T-helper 2 cell treated with Interferon-gamma antibody and Interleukin-4, amounts not matched to agents 100 ng/mL and 5 ng/mL, for 36 hours (primary cell): ENCODE measurements around the gene NINJ1. TPM values are rescaled to one million over a fixed set of nuclear protein-coding genes. Genes with fewer than 3 reads are reported as not detected.

Experiments
- intact Hi-C: fragments of 100-400 bp; cut with micrococcal nuclease; formaldehyde crosslinking; loops from one replicate; pipeline ENCODE4 v1.15.1; 2023
- total RNA-seq: library from RNA; stranded (reverse); gene quantifications from 2 replicates; pipeline ENCODE4 v1.2.3, GENCODE V29; 2022

NINJ1 gene
- total RNA-seq, 1 donor from 2014 or later: 28.9 TPM

DNA sequence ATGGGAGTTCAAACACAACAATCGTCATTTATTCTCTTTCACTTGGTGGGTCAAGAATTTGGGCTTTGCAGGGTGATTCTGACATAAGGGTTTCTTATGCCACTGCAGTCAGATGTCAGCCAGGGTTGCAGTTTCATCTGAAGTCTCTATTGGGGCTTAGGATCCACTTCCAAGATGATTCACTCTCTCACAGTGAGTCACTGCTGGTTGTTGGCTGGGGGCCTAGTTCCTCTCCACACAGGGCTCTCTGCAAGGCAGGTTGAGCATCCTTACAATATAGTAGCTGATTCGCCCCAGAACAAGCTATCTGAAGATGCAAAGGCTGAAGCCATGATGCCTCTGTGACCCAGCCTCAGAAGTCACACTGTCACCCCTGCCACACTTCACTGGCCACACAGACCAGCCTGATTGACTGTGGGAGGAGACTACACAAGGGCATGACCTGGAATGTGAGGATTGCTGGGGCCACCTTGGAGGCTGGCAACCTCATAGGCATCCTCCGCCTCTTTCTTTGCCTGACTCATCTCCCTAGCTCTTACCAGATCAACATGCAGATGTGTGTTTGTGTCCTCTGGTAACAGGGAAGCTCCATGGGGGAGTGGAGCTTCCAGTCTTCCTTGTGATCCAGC is 42.5 kb downstream of the NINJ1 start:
- intact Hi-C loops: no loop called here

DNA sequence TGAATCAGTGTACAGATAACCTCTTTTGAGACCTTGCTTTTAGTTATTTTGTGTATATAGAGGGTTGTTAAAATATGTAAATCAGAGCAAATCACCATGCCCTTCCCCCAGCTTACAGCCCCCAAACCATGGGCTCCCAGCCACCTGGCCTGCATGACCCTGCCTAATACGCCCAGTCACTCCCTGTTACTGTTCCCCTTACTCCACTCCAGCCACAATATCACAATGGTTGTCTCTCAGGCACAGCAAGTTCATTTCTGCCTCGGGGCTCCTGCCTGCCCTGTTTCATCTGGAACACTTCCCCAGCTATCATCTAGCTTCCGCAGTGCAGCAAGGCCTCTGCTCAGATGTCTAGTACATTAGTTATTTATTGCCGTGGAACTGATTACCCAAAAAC is 43.0 kb downstream of the NINJ1 start:
- intact Hi-C loops: no loop called here

DNA sequence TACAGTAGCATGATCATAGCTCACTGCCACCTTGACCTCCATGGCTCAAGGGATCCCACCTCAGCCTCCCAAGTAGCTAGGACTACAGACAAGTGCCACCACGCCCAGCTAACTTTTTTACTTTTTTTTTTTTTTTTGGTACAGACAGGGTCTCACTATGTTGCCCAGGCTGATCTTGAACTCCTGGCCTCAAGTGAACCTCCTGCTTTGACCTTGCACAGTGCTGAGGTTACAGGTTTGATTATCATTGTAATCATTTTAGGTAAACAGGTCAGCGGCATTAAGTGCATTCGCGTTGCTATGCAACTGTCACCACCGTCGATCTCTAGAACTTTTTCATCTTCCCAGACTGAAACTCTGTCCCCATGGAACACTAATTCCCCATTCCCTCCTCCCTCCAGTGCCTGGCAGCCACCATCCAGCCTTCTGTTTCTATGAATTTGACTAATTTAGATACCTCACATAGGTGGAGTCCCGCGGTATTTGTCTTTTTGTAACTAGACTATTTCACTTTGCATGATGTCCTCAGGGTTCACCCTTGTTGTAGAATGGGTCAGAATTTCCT is 43.9 kb downstream of the NINJ1 start:
- intact Hi-C loops: no loop called here

DNA sequence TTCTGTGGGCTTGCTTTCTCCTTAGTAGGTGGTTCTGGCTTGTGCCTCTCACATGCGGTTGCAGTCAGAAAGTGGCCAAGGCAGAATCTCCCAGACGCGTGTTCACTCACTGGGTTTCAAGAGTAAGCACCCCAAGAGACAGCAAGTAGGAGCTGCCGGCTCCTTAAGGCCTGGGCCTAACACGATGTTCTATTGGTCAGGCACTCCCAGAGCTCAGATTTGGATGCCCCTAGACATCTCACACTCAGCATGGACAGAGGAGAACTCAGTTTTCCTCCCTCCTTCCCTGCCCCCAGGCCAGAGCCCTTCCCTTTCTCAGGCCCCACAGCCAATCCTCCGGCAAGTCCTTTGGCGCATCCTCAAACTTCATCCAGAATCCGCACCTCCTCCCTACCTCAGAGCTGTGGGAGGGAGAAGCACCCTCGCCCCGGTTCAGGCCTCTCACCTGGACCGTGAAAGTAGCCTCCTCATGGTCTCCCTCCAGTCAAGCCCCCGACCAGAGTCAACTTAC is 44.5 kb downstream of the NINJ1 start:
- intact Hi-C loops: no loop called here

DNA sequence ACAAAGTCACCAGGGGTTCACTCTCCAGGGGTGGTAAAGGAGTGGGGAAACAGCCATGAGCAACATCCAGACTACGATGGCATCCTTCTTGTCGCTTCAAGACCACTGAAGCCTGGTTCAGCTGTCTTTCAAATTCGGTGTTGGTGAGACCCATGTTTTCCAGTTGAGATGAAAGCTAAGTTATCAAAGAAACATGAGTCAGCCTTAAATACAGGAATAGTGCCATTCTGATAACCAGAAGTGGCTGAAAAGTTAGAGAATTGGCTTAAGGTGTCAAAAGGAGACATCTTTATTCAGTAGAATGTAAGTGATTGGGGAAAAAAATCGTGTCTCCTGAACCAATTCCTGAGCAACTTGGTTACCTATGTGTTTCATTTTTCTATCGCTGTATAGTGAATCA is 45.0 kb downstream of the NINJ1 start:
- intact Hi-C loops: no loop called here

DNA sequence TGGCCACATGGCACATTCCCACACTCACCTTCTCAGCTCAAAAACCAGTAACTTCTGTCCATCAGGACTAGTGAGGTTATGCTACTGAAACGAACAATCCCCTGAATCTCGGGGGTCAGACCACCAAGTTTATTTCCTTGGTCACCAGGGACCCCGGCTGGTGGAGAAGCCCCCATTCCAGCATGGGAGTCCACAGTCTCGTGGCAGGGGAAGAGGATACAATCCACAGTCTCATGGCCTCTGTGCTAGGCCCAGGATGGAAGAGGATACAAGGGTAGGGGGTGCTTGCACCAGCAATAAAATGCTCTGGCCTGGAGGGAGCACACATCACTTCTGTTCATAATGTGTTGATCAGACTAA is 45.4 kb downstream of the NINJ1 start:
- intact Hi-C loops: no loop called here

DNA sequence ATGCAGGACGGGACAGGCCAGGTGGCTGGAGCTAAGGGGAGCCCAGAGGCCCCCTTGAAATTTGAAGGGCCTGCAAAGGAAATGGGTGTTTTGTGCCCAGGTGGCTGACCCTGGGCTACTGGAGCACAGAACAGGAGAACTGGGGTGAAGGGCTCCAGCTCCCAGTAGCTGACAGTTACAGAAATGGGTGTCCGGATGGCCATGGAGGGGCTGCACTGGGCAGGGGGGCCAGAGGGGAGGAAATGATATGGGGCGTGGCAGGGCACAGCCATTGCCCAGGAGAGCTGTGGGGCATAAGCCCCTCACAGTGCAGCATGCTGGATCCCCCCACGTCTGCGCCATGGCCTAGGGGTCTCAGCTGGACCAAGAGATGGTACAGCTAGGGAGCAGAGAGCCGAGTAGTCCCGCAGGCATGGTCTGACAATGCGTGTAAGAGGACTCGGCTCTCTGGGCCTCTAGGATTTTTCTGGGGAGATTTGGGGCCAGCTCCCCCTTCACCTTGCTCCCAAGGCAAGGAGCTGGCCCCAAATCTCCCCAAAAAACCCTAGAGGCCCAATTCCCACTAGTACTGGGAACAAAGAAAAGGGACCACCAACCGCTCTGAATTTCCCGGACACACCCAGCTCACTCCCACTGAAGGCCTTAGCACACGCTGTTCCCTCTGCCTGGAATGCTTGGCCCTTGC is 45.9 kb downstream of the NINJ1 start:
- intact Hi-C loops: no loop called here

DNA sequence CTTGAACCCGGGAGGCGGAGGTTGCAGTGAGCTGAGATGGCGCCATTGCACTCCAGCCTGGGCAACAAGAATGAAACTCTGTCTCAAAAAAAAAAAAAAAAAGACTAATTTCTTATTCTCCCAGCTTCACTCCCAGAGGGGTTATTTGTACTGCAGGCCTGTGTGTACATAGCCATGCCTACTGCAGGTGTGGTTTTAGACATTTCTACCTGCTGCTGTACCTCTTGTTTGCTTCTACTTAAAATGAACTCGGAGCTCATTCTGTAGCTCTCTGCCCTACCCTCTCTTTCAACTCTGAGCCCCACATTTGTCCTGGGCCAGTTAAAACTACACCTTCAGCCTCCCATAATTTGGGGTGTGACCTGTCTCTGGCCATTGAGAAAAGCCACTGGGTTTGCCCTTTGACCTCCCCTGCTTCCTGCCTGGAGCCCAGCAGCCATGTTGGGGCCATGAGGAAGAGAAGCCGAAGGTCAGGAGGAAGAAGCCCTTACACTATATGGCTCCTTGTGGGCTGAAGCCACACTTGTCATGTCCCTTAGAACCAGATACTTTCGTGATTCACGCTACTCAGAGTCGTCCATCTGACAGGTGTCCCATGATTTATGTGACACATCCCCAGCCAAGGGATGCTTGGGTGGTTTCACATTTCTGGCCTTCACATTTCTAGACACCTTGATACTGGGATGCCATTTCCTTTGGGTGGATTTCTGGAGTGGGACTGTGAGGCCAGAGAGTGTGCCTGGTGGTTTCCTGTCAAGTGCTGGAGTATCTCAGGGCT is 47.4 kb downstream of the NINJ1 start:
- intact Hi-C loops: no loop called here

DNA sequence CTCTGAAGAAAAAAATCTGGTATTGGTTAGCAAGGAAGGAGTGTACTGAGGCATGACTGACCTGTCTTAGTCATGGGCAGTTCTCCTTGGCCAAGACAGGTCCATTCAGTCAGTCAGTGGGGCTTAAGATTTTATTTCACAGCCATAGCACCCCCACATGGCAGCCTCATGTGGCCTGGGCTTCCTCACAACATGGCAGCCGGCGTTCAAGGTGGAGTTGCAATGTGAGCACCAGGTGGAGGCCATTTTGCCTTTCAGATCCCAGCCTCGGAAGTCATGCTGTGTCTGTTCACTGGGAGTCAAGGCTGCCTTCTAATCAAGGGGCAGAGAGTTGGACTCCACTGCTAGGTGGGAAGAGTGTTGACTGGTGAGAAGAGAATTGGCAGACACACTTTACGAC is 48.4 kb downstream of the NINJ1 start:
- intact Hi-C loops: no loop called here

DNA sequence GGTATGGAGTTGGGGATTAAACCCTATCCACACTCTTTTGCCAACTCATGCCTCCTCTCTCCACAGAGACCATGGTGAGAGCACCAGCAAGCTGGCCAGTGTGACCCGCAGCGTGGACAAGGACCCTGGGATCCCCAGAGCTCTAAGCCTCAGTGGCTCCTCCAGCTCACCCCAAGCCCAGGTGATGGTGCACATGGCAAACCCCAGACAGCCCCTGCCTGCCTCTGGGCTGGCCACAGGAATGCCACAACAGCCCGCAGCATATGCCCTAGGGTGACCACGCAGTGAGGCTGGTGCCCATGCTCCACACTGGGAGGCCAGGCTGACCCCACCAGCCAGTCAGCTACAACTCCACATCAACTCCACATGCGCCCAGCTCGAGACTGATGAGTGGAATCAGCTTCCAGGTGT is 49.6 kb downstream of the NINJ1 start:
- intact Hi-C loops: no loop called here

DNA sequence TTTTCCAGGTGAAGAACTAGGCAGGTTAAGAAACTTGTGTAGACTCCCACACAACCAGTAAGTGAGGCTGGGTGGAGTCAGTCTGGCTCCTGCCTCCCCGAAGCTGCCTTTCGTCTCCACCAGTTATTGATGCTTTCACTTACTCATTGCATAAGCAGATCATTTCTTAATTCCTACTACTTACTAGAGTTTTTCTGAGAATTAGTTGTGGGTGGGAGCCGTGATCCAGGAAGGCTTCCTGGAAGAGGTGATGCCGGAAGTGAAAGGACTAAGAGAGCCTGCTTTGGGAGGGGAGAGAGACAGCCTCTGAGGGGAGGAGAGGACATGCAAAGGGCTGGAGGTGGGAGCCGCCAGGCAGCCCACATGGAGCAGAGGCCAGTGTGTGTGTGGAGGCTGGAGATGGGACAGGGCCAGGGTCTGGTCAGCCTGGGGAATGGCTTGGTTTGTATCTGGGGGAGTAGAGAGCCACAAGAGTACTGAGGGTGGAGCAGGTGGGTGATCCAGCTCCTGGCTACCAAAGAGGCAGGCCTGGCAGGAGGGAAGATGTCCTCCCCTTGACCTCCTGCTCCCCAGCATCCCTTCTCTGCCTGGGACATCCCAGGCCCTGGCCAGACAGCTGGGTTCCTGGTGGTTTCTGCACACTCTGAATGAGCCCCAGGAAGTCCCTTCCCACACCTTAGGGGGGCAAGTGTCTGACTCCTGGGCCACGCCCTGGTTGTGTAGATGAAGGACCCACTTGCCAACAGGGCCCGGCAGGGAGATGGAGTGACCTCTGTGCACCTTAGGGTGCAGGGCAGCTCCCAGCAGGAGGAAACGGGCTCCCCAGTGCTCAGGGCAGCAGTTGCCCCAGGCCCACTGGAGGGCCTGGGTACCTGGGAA is 50.2 kb downstream of the NINJ1 start:
- intact Hi-C loops: loop anchor here (1.0 kb wide), 2 partner anchors 11 to 20 kb away; no protein-coding TSS in a partner anchor

DNA sequence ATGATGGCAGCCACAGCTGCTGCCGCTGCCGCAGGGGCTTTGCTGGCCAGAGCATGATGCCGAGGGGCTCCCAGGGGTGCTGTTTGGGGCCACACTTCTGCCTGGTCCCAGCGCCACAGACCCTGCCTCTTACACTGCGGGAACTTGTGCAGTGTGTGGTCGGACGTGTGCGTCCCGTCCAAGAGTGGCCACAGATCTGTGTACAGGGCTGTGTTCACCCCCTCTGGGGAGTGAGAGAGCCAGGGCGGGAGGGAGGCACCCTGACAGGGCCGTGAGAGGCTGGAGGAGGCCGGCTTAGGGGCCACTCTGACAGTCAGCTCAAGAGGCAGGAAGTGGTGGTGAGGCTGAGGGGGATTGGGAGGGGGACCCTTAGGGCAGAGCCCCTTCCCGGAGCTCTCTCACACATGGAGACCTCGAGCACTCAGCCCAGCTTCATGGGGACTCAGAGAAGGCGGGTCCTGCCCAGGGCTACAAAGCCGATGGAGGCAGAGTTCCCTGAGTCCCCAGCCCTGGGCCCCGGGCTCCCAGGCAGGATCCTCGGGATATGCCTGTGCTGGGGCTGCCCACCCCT is 51.1 kb downstream of the NINJ1 start:
- intact Hi-C loops: loop anchor here (1.0 kb wide), 2 partner anchors 12 to 19 kb away; no protein-coding TSS in a partner anchor

DNA sequence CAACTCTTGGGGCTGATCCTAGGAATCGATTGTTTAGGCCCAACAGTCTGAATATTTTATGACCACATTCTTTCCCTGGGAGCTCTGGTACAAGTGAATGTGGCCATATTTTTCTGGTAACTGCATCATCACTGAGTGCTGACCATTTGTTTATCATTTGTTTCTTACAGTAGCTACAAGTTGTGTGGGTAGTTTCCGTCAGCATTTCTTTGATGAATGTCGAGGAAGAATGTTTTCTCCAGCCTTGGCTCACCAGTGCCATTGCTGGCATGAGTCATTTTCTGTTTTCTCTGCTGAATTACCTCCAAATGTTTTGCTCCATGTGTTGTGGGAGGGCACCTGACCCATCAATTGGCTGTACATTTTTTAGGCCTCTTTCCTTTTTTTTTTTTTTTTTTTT is 52.1 kb downstream of the NINJ1 start:
- intact Hi-C loops: no loop called here

DNA sequence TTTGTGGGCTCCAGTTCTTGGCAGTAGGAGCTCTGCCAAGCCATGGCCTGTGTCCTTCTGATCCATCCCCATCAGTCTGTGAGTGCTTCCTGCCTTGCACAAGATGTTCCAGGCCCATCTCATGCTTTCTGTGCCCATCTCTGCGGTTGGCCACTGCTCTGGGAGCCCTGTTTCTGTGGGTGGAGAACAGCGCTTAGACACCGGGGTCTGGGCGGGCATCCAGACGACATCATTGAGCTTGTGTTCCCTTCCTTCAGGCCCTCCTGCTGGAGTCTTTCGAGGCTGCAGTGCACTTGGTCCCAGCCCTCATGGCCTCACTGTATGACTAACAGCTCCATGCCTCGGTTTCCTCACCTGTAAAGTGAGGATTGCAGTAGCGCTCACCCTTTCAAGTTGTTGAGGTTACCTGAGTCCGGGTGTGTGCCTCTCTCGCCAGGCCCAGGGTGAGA is 52.9 kb downstream of the NINJ1 start:
- intact Hi-C loops: no loop called here

DNA sequence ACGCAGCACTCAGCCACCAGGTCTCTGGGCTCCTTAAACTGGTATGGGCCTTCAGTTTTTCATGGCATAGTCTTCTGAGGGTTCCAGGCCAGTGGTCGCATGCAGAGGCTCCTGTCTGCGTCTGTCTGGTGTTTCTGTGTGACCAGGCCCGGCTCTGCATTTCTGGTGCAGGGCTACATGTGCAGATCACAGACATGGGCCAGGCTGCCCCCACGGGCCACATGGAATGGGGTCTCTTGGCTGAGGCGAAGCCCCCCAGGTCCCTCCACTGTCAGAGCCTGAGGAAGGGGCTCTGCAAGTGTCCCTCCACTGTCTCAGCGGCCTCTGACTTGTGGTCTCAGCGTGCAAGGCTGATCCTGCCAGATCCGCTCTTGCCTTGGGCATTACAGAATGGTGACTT is 53.6 kb downstream of the NINJ1 start:
- intact Hi-C loops: no loop called here

DNA sequence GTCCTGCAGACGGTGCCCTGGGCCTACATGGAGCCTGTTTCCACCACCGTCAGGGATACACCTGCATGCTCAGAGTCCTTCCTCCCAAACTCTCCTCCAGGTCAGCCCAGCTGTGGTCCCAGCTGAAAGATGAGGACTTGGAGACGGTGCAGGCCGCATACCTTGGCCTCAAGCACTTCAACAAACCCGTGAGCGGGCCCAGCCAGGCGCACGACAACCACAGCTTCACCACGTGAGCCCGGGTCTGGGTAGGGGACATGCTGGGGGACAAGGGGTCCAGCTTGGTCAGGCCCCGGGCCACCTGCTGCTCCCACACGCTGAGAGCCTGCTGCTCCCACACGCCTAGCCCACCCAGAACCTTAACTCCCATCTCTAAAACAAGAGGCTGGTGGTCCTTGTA is 54.7 kb downstream of the NINJ1 start:
- intact Hi-C loops: no loop called here

DNA sequence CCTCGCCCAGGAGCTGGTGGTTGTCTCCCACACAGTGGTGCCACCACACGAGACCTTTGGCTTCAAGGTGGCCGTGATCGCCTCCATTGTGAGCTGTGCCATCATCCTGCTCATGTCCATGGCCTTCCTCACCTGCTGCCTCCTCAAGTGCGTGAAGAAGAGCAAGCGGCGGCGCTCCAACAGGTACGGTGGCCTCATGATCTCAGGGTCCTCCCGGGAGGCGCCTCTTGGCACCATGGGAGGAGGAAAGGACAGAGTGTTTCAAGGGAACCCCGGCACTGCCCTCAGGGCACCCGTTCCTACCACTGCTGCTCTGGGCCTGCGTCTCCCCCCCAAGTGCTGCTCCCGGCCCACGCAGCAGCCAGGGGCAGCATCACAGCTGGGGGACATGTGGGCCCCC is 56.2 kb downstream of the NINJ1 start:
- intact Hi-C loops: no loop called here

DNA sequence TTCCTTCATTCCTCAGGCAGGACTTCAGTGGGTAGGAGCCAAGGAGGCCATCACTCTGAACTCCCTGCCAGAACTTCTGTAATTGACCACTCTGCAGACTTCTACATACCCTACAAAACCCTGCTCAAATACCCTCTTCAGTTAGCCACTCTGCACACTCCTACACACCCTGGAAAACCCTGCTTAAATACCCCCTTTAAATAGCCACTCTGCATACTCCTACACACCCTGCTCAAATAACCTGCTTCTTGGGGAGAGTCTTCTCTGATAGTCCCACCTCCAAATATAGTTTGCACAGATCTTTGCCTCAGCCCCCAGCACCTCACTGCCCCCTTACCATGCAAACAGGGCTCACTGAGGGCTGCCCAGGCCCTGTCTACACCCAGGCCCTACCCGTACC is 56.7 kb downstream of the NINJ1 start:
- intact Hi-C loops: no loop called here

DNA sequence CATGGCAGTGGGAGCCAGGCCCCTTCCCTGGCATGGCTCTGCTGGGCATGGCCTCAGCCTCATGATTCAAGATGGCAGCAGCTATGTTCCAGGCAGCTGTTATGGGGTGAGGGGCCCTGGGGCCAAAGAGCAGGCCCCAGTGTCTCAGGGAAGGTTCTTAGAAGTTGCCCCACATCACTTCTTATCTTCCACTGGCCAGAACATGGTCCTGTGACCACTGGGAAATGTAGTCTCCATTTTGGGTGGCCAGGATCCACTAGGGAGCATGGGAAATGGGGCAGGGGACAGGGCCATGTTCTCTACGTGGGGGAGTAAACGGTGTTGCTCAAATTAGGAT is 57.3 kb downstream of the NINJ1 start:
- intact Hi-C loops: no loop called here

DNA sequence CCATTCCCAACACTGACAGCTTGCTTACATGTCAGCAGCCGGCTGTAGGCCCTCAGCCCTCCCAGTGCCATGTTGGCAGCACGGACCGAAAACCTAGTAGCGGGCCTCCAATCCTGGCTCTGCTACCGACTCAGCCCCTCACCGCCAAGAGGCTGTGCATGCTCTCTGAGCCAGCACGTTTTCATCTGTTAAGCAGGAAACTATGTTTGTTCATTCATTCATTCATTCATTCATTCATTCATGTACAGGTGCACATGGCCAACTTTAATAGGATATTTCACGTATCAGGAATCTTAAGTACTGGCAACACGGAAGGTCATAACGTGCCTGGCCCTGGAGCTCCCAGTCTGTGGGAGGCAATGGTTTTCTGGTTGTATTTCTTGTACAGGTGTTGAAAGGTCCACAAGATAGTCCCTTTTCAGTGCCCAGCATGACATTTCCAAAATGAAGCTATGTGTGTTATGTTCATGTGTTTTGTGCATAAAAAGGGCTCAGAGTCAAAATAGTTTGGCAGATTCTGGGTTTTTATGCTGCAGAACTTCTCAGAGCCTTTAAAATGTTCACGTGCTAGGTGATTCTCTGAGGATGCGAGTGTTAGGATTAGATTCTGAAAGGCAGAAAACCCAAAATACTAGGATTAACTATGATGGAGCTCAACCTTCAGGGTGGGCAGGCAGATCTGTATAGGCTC is 57.8 kb downstream of the NINJ1 start:
- intact Hi-C loops: no loop called here
